ENCODE measurements around the gene MSRB2.
"Not testable (repeated sequence)": the region's sequence is repeated elsewhere in the genome, so short reads cannot be mapped to it uniquely, and the experiment has no call there.

MSRB2 gene

DNA sequence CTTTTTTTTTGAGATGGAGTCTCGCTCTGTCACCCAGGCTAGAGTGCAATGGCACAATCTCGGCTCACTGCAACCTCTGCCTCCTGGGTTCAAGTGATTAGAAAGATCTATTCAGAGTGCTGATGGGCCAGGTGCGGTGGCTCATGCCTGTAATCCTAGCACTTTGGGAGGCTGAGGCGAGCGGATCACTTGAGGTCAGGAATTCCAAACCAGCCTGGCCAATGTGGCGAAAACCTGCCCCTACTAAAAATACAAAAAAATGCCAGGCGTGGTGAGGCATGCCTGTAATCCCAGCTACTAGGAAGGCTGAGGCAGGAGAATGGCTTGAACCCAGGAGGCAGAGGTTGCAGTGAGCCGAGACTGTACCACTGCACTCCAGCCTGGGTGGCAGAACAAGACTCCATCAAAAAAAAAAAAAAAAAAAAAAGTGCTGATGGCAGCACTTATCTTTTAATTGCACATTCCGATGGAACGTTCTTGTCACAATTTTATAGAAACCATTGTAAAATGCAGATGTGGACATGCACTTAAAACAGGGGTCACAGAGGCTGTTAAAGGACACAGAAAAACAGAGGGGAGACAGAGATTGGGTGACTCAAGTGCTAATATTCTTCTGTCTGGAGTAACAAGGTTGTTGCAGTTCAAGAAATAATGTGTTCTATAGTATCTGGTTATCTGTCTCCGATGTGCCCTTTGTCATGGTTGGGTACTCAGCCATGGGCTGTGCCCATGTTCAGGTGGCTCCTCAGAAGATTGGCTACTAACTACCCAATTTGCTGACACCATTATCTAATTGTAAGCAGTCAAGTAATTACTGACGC, 25.1 kb upstream of the MSRB2 start:
- not testable (repeated sequence) for DNase-seq (ENCODE audit: low read depth)

DNA sequence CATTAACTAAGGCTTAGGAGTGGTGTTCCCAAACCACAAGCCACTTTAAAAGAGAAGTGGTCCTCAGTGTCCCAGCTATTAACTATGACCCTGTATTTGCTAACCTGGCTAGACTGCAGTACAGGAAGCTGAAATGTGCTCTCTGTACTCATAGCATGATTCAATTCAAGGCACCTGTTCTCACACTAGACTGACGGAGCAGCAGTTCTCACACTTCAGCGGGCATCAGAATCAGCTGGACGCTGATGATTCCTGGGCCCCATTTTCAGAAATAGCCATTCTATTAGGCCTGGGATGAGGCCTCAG, 24.5 kb upstream of the MSRB2 start:
- no peak for DNase-seq (ENCODE audit: low read depth)

DNA sequence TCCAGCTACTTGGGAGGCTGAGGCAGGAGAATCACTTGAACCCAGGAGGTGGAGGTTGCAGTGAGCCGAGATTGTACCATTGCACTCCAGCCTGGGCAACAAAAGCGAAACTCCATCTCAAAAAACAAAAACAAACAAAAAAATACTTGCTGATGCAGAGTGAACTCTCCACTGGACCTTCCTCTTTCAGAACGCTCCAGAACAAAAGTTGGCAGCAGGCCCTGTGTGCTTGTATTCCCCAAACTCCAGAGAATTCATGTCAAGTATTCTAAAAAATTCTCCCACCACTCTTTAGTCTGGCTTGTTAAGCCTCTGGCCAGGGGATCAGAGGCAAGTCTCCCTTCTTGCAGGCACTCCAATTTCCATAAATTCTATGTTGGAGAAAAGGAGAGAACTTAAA, 22.8 kb upstream of the MSRB2 start:
- DNase-seq (ENCODE audit: low read depth), result not testable (repeated sequence)

DNA sequence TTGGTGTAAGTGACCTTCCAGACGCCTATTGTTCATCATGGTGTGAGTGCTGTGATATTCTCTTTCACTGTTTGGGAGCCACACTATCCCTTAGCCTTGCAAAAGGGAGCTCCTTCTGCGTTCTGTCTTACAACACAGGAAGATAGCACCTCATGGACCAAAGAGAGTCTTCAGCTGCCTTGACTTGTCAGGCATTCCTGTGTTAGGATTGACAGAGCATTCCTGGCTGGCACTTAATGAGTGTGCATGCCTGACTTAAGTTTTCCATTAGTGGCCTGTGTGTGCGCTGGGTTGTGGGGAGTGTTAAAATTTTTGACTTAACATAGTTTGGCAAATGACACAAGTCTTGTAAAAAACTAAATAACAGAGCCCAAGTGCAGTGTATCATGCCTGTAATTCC, 21.9 kb upstream of the MSRB2 start:
- no peak for DNase-seq (ENCODE audit: low read depth)

DNA sequence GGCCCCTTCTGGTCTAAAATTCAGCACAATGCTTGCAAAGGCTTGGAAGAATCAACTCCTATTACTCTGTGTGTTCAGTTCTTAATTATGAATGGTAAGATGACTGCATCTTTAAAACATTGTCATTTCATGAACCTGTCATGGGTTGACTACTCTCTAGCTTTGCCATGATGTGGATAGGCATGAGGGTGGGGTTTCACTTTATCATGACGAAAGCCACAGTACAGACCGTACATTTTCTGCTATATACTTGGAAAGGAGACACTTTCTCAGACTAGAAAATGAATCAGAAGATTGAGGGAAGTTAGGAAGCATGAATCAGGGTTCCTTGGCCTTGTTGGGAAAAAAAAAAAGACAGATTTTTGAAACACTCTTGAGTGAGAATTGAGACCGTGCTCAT, 19.7 kb upstream of the MSRB2 start:
- DNase-seq (ENCODE audit: low read depth), result no peak

DNA sequence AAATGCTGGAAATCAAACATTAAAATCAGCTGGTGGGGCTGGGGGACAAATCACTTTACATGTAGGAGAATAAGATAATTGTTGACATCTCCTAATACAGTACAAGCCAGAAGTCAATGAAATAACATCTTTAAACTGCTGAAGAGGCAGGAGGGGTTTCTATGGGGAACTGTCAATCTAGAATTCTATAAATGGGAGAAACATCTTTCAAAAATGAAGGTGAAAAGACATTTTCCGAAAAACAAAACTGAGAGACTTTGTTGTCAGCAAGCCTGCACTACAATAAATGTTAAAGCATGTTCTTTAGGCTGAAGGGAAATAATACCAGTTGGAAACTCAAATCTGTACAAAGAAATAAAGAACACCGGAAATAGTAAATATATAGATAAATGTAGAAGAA, 17.3 kb upstream of the MSRB2 start:
- no peak for DNase-seq (ENCODE audit: low read depth)

DNA sequence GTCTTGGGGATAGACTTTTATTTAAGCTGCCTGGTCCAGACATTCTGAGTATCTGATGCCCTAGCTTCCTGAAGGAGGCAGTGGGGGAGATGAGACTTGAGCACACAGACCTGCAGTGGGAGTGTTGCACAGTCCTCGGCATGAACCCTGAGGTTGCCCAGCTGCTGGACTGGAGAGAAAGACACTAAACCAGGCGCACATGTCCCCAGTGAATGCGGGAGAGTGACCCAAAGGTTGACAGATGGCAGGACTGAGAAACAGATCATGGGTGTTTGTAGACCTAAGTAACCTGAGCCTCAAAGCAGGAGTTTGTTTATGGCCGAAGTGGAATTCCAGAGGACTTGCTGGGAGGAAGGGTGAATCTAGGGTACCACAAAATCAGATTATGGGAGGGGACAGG, 15.7 kb upstream of the MSRB2 start:
- DNase-seq (ENCODE audit: low read depth), result no peak

DNA sequence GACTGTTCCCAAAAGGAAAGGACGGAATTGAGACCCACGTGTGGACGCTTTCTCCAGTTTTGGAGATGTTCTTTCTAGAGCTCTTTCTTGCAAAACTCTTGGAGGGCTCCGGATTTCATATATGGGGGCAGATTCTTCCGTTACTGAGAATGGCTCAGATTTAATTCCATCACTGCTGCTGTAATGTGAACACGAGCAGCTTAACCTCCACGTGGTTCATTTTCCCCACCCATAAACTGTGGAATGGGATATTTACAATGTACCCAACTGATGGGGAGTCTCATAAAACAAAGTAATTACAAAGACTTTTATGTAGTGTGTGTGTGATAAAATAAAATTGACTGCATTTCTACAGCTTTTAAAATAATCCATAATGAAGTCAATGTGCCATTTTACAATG, 15.1 kb upstream of the MSRB2 start:
- DNase-seq (ENCODE audit: low read depth), result no peak

DNA sequence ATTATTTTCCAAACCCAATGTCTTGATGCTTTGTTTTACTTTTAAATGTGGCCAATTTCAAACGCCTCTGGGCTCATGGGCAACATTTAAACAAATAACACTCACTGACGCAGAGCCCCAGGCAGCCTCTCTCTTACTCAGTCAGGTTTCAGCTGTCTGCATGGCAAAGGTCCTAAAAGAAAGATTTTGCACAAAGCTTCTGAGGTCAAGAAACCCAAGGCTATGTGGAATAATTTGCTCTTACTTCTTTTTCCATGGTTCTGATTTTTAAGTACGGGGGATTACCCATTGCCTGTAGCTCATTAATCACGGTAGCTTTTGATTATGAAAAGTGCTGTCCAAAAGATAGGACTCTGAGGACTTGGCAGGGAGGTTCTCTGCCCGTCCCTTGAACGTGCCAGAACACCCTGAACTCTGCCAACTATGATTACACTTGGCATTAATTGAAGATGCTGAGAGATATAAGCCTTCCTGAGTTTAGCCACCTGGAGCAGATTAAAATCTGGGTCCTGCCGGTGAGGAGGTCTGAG, 14.1 kb upstream of the MSRB2 start:
- DNase-seq (ENCODE audit: low read depth), result no peak

DNA sequence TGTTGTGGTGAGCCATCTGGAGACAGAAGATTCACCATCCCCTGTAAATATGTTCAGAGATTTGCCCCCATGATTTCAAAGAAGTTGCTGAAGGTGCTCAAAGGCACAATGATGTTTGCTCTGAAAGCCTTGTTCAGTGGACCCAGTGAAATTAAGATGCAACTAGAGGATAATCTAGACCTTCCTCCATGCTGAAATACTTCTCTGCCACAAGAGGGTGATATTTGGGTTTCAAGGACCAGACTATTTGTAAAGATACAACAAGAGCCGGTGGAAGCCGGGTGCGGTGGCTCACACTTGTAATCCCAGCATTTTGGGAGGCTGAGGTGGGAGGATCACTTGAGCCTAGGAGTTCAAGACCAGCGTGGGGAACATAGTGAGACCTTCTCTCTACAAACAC, 13.5 kb upstream of the MSRB2 start:
- no peak for DNase-seq (ENCODE audit: low read depth)

DNA sequence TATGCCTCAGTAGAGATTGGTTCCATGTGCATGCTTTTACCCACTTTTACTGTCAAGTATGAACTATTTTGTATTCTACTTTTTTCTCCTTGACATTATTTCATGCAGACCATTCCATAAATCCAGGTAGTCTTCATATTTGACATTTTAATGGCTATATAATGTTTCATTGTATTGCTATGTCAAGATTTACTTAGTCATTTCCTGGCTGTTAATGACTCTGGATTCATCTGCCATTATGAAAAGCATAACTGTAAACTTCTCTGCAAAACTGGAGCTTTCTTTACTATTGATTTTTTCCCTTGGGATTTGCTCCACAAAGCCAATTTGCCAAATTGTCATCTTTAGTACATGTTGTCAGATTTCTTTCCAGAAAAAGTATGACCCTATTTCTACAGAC, 6.8 kb upstream of the MSRB2 start:
- DNase-seq (ENCODE audit: low read depth), result no peak

DNA sequence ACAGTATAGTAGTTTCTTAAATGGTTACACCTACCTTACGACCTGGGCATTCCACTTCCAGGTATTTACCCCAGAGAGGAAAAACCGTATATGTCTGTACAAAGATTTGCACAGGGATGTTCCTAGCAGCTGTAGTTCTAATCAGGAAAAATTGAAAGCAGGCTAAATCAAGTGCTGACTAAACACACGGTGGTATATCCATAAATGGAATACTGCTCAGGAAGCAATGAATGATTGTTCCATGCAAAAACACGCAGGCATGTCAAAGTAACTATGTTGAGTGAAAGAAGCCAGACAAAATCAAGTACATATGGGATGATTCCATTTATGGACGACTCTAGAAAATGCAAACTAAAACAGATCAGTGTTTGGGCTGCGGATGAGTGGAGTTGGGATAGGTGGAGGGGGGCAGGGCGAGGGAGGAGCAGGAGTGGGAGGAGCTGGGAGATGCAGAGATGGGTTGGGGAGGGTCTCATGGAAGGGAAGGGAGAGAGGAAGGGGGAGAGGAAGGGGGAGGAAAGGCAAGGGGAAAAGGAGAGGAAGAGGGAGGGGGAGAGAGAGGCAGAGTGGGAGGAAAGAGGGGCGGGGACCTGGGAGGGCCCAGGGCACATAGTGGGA, 484 bp upstream of the MSRB2 start:
- no peak for DNase-seq (ENCODE audit: low read depth)

DNA sequence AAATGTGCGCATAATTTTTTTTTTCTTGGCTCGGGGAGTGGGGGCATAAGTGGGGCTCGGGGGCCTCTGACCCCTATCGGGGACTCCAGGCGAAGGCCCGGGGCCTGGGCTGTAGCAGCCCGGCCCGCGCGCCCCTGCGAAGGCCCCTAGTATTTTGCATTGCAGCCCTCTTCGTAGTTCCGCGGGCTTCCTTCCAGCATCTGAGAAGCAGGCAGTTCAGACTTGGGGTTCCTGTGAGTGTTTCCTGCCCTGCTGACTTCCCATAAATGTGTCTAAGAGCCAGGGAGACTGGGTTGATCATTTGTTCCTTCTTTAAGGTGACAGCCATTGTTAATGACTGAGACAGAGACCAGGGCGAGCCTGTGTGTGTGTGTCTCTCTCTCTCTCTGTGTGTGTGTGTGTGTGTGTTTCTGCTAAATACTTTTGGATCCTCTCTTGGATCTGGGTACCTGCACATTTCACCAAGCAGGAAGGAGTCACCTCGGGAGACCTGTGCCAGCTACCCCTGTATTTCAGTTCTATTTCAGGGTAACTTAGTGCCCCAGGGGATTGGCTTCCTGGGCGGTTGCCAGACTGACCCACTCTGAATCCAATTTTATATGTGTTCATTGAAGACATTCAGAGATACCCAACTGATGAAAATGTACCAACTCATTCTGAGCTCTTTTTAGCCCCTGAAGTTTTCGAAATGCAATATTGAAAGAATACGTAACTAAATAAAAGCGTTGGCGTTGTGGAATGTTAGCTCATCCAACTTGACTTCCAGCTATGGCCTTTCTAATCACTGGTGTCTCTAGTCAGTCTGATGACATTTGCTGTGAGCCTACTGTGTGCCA, 805 bp downstream of the MSRB2 start:
- DNase-seq (ENCODE audit: low read depth), result no peak

DNA sequence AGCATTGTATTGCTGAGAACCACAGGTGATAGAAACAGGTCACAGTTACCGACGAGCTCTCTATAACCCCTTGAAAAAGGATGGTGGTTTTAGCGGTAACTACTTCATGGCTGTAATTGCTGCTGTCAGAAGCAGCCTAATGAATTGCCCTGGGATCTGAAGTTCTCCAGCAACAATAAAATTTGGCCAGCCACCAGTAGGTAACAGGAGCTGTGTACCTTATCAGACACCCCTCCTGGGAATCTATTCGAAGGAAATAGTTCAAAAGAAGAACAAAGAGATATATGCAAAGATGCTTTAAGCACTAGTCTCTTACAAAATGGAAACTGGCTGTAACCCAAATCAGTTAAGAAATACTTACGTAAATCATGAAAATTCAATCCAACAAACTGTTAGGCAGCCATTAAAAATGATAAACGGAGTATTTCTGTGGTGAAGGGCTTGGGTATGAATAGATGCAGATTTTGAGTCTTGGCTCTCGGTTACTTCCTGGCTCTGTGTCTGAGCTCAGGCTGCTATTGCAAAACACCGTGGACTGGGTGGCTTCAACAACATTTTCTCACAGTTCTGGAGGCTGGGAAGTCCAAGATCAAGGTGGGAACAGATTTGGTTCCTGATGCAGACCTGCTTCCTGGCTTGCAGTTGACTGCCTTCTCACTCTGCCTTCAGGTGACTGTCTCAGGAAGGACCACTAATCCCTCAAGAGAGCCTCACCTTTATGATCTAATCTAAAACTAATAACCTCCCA, 1.6 kb downstream of the MSRB2 start:
- no peak for DNase-seq (ENCODE audit: low read depth)

DNA sequence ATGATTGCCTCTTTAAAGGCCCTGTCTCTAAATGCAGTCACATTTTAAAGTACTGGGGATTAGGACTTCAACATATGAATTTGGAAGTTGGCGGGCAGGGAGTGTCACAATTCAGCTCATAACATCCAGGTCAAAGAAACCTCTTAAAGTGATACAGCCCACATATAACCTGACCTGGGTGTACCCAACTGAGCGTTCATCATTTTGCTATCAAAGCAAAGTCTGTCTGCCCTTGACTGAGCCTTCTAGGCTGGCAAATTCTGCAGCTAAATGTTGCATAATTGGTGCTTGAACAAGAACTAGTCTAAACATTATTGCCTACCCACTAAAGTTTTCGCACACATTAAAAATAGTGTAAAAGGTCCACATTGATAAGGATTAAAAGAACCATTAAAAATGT, 3.7 kb downstream of the MSRB2 start:
- no peak for DNase-seq (ENCODE audit: low read depth)

DNA sequence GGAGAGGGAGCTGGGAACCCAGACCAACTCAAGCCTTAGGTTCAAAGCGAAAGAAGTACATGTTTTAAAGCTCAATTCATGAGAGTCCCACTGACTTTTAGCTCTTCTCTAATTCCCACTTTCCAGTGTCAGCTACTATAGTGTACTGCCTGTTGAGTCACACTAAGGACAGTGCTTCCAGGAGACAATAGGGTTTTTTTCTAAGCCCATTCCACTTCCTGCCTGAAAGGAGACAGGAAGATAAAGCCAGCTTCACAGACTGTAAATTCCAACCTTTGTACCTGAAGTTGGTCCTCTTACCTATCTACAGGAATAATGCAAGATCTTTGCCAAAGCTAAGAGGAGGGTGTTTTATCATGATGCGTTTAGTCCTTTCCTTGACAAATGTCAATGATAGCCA, 4.4 kb downstream of the MSRB2 start:
- no peak for DNase-seq (ENCODE audit: low read depth)

DNA sequence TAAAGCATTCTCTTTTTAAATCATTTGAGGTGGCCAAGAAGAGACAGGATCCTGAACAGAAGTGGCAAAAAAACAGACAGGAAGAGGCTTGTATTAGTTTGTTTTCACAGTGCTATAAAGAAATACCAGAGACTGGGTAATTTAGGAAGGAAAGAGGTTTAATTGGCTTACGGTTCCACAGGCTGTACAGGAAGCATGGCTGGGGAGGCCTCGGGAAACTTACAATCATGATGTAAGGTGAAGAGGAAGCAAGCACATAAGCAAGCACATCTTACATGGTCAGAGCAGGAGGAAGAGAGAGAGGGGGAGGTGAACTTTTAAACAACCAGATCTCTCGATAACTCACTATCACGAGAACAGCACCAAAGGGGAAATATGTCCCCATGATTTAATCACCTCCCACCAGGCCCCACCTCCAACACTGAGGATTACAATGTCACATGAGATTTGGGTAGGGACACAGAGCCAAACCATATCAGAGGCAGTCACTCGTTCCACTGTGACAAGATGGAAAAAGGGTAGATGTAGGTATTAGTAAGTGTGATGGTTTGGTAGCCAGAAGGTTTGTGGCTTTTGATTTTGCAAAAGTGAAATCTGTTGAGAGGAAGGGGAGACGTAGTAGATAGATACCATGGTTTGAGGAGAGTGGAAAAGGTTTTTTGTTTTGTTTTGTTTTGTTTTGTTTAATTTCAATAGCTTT, 5.1 kb downstream of the MSRB2 start:
- no peak for DNase-seq (ENCODE audit: low read depth)

DNA sequence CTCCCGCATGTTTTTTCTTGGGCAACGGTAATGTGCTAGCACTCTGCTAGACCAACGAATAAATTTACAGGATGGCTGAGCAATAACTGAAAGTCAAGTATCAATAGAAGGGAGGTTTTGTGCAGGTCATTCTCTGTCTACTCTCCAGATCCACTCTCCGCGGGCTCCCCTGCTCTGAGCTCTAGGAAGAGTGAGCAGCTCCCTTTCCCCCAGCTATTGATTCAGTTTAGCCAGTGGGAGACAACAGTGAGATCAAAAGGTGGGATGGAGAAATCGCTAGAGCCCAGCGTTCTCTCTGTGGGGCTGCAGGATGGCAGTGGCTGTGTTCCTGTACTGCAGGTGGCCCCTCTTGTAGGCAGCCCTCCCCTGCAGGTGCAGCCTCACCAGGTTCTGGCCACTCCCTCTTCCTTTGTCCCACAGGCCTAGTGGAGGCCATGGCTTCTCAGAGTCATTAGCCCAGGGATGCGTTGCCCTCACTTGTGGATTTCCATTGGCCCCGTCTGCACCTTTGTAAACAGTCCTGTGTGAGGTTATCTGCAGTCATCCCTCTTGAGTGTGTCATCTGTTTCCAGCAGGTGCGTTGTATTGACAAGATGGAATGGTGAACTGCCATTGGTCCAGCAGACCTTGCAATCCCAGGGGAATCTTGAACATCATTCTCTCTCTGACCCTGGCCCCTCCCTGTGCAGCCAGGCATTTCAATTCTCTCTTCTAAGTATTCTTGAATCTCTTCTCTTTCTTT, 11.1 kb downstream of the MSRB2 start:
- DNase-seq (ENCODE audit: low read depth), result no peak

DNA sequence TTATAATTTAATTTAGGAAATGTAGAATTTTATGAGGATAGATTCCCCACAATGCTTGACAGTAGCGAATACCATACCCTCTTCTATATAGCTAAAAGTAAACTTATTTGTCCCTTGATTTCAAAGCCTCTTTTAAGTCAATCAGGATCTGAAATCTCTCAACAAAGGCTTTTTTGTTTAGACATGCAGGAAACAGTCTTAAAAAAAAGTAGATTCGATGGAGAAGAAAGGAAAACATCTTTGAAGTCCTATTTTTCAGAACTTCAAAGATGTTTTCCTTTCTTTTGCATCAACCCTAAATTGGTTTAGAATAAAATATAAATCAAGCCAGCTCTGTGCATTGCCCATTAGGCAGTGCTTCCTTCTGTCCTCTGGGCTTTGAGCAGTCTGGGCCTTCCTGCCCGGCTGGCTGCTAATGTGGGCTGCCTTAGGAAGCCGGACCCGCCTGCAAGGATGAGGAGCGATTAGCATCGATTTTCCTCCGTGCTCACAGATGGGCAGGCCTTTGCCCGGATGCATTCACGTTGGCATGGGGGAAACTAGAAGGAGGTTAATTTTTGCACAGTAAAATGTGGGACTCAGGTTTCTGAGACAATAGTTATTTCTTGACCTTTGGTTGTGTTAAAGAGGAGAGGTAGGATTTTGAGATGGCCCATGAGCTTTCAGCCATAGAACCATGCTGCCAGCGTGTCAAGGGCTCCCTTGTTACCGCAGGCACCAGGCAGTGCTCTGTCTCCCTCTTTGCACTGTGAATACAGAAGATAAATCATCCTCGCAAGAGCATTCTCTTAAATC, 15.5 kb downstream of the MSRB2 start:
- no peak for DNase-seq (ENCODE audit: low read depth)

Measured in T-helper 22 cell (primary cell).